Inflammatory macrophage treated with lipopolysaccharide for 1 hour (primary cell): ENCODE measurements around the gene GPT2.

Experiments
- DNase-seq, 2 donors: peaks; one replicate each; pipeline ENCODE4 v3.0.0-alpha.2; 2020 to 2022

Gene GPT2, protein sequence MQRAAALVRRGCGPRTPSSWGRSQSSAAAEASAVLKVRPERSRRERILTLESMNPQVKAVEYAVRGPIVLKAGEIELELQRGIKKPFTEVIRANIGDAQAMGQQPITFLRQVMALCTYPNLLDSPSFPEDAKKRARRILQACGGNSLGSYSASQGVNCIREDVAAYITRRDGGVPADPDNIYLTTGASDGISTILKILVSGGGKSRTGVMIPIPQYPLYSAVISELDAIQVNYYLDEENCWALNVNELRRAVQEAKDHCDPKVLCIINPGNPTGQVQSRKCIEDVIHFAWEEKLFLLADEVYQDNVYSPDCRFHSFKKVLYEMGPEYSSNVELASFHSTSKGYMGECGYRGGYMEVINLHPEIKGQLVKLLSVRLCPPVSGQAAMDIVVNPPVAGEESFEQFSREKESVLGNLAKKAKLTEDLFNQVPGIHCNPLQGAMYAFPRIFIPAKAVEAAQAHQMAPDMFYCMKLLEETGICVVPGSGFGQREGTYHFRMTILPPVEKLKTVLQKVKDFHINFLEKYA

DNA sequence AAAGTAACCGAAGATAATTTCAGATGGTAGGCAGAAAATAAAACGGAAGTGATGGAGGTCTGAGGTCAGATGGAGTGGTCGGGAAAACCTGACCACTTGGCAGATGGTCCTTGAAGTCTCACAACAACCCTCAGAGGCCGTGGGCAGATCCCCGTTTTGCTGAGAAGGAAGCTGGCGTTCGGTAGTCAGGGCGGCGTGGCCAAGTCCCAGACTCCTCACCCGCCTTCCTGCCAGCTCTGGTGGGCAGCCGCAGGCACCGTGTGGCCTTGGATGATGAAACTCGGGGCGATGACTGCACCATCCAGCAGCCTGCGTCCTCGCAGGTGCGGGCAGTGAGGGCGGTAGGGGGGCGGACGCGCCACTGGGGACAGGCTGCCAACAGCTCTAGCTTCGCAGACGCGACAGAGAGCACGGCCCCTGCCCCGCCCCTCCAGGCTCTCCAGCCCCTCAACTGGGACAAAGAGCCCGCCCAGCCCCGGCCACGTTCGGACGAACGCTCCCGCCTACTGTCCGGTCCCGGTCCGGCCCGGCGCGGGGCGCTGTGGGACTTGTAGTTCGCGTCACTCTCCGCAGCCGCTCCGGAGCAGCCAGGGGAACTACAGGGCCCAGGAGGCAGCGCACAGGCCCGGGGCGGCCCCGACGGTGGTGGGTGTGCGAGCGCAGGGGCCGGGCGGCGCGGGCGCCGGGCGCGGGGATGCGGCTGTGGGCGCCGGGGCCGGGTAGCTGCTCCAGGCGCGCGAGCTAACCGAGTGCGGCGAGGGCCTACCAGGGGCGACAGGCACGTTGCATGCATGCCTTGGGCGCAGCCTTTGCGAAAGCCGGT, at the start of gene GPT2:
TSS of gene GPT2 (plus strand) at position 673 of the 823 bp plus-strand sequence. CDS start 354 bp downstream, outside the sequence.
- DNase-seq, result peak; percentile 87 to 92

DNA sequence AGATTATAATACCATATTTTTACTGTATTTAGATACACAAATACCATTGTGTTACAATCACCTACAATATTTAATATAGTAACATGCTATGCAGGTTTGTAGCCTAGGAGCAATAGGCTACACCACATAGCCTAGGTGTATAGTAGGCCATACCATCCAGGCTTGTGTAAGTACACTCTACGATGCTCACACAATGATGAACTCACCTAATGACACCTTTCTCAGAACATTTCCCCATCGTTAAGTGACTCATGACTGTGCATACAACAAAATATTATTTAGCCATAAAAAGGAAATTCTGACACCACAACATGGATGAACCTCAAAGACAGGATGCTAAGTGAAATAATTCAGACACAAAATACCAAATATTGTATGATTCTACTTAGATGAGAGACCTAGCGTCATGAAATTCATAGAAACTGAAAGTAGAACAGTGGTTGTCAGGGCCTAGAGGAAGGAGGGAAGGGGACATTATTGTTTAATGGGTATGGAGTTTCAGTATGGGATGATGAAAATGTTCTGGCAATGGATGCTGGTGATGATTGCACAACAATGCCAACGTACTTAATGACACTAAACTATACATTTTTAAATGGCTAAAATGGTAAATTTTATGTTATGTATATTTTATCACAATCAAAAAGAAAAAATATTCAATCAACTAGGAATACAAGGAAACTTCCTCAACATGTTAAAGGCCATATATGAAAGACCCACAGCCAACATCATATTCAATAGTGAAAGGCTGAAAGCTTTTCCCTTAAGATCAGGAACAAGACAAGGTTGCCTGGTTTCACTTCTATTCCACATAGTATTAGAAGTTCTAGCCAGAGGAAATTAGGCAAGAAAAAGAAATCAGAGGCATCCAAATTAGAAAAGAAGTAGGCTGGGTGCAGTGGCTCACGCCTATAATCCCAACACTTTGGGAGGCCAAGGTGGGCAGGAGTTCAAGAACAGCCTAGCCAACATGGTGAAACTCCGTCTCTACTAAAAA, 47.3 kb upstream of the GPT2 start:
- peak; percentile 18 to 44 for DNase-seq

DNA sequence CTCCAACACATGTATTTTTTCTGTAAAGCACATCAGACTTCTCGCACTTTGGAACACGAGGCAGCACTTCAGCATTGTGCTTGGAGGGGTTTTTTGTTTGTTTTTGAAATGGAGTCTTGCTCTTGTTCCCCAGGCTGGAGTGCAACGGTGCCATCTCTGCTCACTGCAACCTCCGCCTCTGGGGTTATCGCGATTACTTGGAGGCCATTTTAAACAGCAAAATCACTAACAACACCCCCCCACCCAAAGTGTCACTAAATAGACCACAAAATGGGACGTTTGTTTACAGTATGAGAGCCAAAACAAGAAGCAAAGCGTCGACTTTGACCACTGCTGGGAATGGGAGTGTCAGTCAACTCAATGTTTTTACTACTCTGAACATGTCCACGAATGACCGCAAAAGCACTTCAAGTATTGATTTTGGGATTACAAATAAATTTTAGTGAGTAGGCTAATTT, 44.1 kb upstream of the GPT2 start:
- no peak for DNase-seq

DNA sequence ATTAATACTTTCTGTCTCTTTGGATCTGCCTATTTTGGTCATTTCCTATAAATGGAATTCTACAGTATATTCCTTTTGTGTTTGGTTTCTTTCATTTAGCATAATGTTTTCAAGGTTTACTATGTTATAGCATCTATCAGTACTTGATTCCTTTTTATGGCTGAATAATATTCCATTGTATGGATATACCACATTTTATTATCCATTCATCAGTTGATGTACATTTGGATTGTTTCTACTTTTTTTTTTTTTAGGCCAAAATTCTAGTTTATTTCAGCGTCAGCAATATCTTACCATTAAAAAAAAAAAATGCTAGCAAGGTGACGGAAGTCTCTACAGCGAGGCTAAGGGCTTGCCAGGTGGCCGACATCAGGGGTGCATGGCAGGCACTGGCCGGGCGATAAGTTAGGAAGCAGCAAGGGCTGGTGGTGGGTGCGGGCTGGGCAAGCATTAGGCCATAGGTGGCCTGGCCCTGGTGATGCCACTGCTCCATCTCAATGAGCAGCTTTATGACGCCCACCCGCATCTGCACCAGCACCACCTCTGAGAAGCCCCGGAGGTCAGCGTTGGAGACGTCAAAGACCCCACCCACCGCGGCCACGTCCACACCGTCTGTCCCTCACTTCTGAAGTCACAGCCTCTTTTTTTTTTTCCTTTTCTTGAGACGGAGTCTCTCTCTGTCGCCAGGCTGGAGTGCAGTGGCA, 41.8 kb upstream of the GPT2 start:
- no peak for DNase-seq

DNA sequence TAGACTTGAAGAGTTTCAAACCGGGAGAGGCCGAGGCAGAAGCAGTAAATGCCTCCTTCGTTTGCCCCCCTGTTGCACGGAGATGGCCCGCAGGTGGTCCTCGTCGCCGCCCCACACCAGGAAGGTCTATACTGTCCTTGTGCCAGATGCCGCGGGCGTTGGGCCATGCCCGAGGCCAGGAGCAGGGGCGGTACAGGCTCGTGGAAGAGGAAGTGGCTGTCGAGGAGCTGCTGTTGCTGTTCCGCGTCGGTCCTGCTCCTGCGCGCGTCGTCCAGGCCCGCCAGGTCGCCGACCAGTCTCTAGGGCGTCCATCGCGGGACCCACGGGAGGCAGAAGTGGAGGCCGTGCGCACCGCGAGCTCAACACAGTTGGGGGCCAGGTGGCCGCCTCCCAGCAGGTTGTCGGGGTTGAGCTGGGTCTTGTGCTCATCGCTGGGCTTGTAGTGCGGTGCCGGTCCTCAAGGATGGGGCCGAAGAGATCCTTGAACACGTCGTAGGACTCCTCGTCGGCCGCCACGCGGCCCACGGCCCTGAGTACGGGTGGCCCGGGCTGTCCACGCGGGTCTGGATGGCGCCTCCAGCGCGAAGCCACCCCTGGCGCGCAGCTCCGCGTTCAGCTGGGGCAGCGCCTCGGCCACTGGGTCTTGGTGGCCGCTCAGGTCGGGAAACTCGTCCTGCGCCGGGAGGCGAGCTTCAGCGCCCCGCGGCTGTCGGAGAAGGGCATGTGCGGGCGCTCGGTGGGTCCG, 40.1 kb upstream of the GPT2 start:
- no peak for DNase-seq

DNA sequence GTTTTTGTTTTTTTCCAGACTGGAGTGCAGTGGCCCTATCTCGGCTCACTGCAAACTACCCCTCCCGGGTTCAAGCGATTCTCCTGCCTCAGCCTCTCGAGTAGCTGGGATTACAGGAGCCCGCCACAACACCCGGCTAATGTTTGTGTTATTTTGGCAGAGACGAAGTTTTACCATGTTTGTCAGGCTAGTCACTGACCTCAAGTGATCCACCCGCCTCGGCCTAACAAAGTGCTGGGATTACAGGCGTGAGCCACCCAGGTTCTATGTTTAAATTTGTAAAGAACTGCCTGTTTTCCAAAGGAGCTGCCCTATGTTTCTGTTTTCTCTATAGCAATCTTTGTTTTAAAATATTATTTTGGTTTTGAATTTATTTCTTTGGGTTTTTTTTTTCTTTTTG, 39.4 kb upstream of the GPT2 start:
- DNase-seq, result no peak

DNA sequence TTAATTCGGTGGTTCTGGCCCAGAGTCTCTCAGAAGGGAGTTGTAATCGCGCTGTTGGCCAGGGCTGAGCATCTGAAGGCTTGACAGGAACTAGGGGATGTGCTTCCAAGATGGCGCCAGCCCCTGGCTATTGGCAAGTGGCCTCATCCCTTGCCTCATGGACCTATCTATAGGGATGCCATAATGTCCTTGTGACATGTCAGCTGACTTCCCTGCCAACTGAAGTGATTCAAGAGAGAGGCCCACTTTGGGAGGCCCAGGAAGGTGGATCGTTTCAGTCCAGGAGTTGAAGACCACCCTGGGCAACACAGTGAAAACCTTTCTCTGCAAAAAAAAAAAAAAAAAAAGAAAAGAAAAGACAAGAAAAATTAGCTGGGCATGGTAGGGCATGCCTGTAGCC, 38.2 kb upstream of the GPT2 start:
- DNase-seq, result no peak

DNA sequence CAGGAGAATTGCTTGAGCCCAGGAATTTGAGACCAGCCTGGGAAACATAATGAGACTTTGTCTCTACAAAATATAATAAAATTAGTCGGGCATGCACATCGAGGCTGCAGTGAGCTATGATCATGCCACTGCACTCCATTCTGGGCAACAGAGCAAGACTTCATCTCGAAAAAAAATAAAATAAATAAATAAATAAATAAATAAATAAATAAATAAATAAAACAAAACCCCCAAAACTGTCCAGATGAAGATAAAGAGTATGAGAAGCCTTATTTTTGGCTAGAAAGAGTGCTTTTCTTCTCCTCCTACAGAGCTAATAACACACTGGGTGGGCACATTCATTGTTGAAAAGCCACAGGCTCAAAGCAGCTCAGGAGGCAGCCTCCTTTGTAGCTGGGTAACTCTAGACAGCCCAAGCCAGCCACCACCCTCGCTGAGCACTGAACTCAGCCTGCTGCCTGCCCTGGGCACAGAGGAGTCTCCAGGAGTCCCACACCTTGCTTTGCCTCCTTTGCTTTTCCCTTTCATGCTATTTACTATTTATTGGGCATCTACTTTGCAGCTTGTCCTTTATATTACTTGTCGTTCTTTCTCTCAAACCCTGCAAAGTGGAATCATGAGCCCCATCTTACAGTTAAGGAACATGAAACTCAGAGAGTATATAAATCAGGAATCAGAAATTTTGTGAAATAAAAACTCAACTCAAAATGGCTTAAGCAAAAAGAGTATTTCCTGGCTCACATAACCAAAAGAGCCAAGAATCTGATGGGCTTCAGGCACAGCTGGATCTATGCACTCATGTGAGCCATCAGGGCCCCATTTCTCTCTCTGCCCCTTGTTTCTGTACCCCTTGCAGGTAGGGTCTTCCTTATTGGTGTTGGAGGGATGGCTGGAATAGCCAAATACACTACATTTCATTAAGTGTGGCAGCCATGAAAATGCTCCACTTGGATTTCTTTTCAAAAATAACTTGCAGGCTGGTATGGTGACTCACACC, 35.1 kb upstream of the GPT2 start:
- no peak for DNase-seq

DNA sequence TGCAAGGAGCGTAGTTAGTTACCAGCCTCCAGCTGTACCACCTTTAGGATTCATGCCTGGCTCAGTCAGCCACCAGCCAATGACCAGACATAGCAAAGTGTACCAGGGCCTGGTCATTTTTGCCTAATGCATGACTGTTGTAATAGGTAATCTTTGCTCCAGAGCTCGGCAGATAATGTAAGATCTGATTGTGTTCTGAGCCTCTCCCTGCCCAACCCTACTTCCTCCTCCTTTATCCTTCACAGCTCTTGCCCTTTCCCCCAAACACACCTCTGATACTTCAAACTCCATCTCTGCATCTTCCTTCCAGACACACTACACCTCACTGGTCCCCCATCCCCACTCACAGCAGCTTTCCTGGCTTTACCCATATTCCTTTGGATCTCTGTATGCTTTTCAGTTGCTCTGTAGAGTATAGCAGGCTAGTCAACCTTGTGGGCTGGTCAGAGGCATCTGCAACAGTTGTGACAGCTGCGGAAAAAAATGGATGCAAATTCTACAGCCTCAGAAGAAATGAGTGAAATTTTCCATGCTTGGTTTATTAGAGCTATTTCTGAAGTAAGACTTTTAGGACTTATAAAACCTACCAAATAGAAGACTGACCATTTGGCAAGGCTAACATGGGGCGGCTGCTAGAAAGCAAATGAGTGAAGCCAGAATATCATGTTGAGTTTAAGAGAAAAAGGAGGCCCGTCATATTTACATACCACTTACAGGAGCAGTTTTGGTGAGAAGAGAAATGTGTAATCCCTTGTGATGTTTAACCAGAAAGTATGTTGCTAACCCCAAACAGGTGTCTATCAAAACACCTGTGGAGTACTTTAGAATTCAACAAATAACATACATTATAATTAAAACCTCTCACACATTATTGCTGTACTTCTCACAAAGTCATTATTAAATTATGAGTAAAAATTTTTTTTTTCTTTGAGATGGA, 33.3 kb upstream of the GPT2 start:
- DNase-seq, result no peak

DNA sequence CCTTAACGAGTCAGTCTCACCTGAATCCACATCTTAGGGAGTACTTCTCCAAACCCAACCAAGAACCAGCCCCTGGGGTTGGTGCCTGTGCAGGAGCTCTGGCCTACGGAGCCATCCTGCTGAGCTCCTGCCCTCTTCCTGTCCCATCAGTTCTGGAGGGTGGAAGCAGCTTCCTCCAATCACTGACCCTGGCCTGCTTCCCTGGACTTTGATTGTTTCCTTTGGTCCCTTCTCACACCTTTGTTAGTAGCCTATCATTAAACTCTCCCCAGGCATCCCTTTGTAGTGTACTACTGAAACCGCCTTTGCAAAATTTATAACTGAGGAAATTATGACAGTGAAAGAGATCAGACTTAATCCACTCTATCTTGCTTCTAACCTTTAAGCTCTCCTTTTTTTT, 32.0 kb upstream of the GPT2 start:
- DNase-seq, result no peak

DNA sequence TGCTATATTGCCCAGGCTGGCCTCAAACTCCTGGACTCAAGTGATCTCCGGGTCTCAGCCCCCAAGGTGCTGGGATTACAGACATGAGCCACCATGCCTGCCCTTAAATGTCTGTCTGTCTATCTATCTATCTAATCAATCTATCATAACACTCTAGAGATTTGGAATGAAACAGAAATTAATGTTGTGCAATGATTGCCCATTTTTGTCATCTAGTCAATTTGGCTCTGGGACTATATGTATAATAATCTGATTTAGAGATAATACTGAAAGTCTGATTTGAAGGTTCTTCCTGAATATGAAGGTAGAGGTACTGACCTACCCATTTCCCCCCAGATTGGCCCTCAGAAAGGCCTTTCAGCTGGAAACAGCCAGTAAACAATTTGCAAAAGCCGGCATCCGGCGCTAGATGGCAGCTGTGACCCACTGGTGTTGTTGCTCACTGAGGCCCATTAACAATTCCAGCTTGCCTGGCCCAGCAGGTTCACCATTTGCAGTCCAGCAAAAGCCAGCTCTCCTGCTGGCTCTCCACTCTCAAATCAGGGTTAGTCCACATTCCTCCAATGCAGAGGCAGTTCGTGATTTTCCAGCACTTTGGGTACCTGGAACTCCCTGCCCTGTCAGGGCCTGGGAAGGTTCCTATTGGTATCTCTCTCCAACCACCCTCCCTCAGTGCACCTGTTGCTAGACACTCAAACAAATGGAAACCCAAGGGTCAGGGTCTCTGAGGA, 30.3 kb upstream of the GPT2 start:
- peak; percentile 43 to 86 for DNase-seq

DNA sequence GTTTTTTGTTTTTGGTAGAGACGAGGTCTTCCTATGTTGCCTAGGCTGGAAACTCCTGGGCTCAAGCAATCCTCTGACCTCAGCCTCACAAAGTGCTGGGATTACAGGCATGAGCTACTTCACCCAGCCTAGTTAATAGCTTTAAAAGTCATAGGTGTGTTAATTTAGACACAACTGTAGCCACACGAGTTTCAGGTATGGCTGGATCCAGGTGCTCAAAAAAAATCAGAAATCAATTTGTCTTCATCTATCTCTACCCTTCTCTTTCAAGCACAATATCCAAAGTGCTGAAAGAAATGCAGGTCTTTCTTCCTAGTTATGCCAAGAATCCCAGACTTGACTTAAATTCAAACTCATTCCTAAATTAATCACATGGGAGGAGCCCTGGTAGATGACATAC, 29.3 kb upstream of the GPT2 start:
- DNase-seq, result no peak

DNA sequence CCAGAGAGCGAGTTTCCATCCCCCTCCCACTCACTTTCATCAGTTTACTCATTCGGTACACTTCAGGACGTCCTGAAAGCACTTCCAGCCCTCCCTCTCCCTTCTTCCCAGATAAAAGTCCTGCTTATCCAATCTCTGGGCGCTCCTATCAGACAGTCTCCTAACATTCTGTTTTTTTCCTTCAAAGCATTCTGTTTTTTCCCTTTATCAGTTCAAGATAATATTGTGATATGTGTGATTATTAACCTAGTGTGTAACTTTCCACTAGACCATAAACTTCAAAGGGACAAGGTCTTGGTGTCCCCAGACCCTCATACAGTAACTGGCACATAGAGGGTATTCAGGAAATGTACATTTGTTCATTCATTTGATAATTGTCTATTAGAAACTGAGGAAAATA, 28.8 kb upstream of the GPT2 start:
- no peak for DNase-seq

DNA sequence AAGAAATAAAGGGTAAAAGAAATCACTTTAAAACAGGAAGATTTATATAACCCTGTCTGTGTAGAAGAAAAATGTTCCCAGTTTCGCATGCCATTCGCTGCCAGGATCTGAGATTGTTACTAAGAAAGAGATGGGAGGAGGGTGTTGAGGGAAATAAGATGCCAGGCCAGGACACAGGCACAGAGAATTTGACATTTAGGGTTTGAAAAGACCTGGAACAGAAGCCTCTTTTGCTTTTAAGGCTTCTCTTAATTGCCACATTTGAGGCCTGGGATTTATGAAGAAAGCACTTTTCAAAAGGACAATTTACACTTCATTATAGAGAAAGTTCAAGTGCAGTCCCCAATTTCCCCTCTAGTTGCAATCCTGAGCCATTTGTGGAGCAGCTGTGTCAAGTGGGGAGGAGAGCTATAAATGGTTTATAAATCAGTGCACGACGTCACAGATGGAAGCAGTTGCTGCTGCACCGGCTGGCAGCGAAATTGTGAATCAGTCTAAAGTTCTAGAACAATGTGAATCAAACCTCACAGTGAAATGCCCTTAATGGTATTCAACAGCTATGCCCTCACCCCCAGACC, 26.7 kb upstream of the GPT2 start:
- peak; percentile 15 to 55 for DNase-seq

DNA sequence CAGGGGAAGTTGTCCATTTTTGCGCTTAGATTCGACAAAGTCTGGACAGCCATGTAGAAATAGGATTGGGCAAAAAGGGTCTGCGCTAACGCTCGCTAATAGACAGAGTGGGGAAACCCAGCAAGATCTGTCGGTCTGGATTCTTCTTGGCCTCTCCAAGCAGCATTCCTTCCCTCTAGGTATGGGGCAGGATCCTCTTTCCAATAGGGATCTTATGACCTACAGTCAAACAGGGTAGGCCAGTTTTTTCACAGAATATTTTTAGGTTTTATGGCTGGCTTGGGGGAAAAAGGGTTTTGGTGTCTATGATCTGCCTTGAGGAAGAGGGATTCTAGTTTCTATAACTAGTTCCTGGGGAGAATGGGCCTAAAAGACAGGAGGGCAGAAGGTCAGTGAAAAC, 26.0 kb upstream of the GPT2 start:
- DNase-seq, result no peak

DNA sequence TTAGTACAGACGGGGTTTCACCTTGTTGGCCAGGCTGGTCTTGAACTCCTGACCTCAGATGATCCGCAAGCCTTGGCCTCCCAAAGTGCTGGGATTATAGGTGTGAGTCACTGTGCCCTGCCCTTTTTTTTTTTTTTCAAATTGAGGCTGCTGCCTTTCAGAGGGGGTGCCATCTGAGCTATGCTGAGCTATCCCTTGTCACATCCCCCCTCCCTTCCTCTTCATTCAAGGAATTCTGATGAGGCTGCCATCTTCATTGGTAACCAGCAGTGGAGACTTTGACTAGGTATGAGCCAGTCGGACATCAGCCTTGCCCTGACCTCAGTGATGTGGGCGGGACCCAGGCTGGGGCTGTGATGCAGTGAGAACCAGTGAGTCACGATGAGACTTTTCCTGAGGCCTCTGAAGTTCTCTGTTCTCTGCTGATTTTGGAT, 24.4 kb upstream of the GPT2 start:
- DNase-seq, result peak; percentile 71 to 73
